PC-3 (cell line): Measurements from ENCODE around the gene ZNF407. TPM values are rescaled to one million over a fixed set of nuclear protein-coding genes. Genes with fewer than 3 reads are reported as not detected.

Experiments used
- ATAC-seq: fragments of 200-7000 bp; cut with Tn5 transposase; 2 replicates; pipeline ENCODE4 v1.9.1; 2020; ENCODE audit warnings: mild to moderate bottlenecking, moderate library complexity
- BruUV-seq: library from RNA; stranded (reverse); fragments of 400-500 nt; replicated peaks from 2 replicates; lab custom pipeline; 2021; lab: Mats Ljungman, UMichigan
- CTCF ChIA-PET: fragments of 300-600 bp; sonication (Branson Sonifier 250); formaldehyde crosslinking; loops from one replicate; lab custom pipeline; 2022; ENCODE audit warnings: antibody characterized with exemption; lab: Charles Lee
- POLR2A ChIA-PET: fragments of 300-600 bp; sonication (Branson Sonifier 250); formaldehyde crosslinking; loops from one replicate; lab custom pipeline; 2022; ENCODE audit warnings: antibody characterized with exemption; ENCODE audit not compliant: unreplicated experiment; lab: Charles Lee
- DNase-seq: peaks from one replicate; pipeline ENCODE4 v3.0.0-alpha.2; 2015
- H2AFZ ChIP-seq: fragments of 300-600 bp; sonication (generic); 2 replicates; pipeline ENCODE4 v1.6.0; 2016; ENCODE audit warnings: antibody characterized with exemption, low read length
- H3F3A ChIP-seq: fragments of 300-600 bp; sonication (generic); one replicate; pipeline ENCODE4 v1.6.0; 2017; ENCODE audit warnings: antibody characterized with exemption, low read length, control low read depth, mild to moderate bottlenecking; ENCODE audit not compliant: unreplicated experiment
- H3K27ac ChIP-seq: fragments of 300-600 bp; sonication (generic); 2 replicates; pipeline ENCODE4 v1.5.1; 2016; ENCODE audit warnings: mild to moderate bottlenecking, low read length
- H3K27me3 ChIP-seq: fragments of 300-600 bp; sonication (generic); 2 replicates; pipeline ENCODE4 v1.6.1; 2016; ENCODE audit warnings: low read length, mixed read lengths
- H3K36me3 ChIP-seq: fragments of 300-600 bp; sonication (generic); 2 replicates; pipeline ENCODE4 v1.6.1; 2016; ENCODE audit warnings: low read depth, mixed run types, low read length, mixed read lengths
- H3K4me1 ChIP-seq: fragments of 300-600 bp; sonication (generic); 2 replicates; pipeline ENCODE4 v1.5.1; 2016; ENCODE audit warnings: low read length; ENCODE audit not compliant: insufficient read depth
- H3K4me2 ChIP-seq: fragments of 300-600 bp; sonication (generic); 2 replicates; pipeline ENCODE4 v1.6.0; 2016; ENCODE audit warnings: low read length
- H3K4me3 ChIP-seq: fragments of 300-600 bp; sonication (generic); 2 replicates; pipeline ENCODE4 v1.5.1; 2016; ENCODE audit warnings: mild to moderate bottlenecking, low read length, mixed read lengths
- H3K79me2 ChIP-seq: fragments of 300-600 bp; sonication (generic); 2 replicates; pipeline ENCODE4 v1.6.1; 2017; ENCODE audit warnings: low read length, mixed read lengths
- H3K9ac ChIP-seq: fragments of 300-600 bp; sonication (generic); 2 replicates; pipeline ENCODE4 v1.6.0; 2016; ENCODE audit warnings: mild to moderate bottlenecking, low read length
- H3K9me2 ChIP-seq: fragments of 300-600 bp; sonication (generic); replicated peaks from 2 replicates; pipeline ENCODE4 v1.6.1; 2016; ENCODE audit warnings: mixed run types, low read length, mixed read lengths
- H3K9me3 ChIP-seq: fragments of 300-600 bp; sonication (generic); 2 replicates; pipeline ENCODE4 v1.6.1; 2016; ENCODE audit warnings: low read length, mixed read lengths
- H4K20me1 ChIP-seq: fragments of 300-600 bp; sonication (generic); 2 replicates; pipeline ENCODE4 v1.6.1; 2016; ENCODE audit warnings: low read length, mixed read lengths
- CTCF ChIP-seq: fragments of 300-600 bp; sonication (generic); conservative IDR thresholded peaks from 2 replicates; pipeline ENCODE4 v1.5.1; 2017; ENCODE audit warnings: antibody characterized with exemption, low read depth, mild to moderate bottlenecking, low read length
- EZH2 ChIP-seq: fragments of 300-600 bp; sonication (generic); IDR thresholded peaks from one replicate; pipeline ENCODE4 v1.6.1; 2017; ENCODE audit warnings: antibody characterized with exemption, mild to moderate bottlenecking, low read length; ENCODE audit not compliant: unreplicated experiment
- EZH2phosphoT487 ChIP-seq: fragments of 300-600 bp; sonication (generic); IDR thresholded peaks from 2 replicates; pipeline ENCODE4 v1.6.1; 2018; ENCODE audit warnings: mild to moderate bottlenecking, antibody characterized with exemption, low read length, borderline replicate concordance
- intact Hi-C: fragments of 100-400 bp; cut with micrococcal nuclease; formaldehyde crosslinking; loops from 2 replicates; pipeline ENCODE4 v1.9.0; 2023
- total RNA-seq: library from RNA; depleted of rRNA; stranded (reverse); fragments of >200 nt; gene quantifications from 2 replicates; pipeline ENCODE4 v1.2.3, GENCODE V29; 2014

Gene ZNF407
- total RNA-seq, 1 experiment from 2014 or later, result 9.3 TPM

GRCh38 chr18:75104483-75104882 is 506.8 kb downstream of the ZNF407 start:
- no peak overlapping the region for H3K4me2 ChIP-seq

GRCh38 chr18:75105551-75106254 is 508.0 kb downstream of the ZNF407 start:
- Histone ChIP-seq H3K27me3 (peaks cover 22% of the 10 kb centered on the region), H3K4me2 (no peak overlapping the region), H2AFZ (no peak overlapping the region), H3K9ac (no peak overlapping the region), H3F3A (no peaks in the 10 kb centered on the region), H3K9me2 (no peaks in the 10 kb centered on the region), H3K79me2 (no peaks in the 10 kb centered on the region), H3K4me3 (no peak overlapping the region), H3K4me1 (no peaks in the 10 kb centered on the region), H3K36me3 (no peaks in the 10 kb centered on the region), H4K20me1 (no peaks in the 10 kb centered on the region), H3K27ac (no peak overlapping the region), H3K9me3 (no peaks in the 10 kb centered on the region)
- ChIA-PET CTCF (no interaction called here), POLR2A (no interaction called here)
- ATAC-seq (no peak), DNase-seq (no peak)
- intact Hi-C loops, result no loop called here
- no TSS peak for BruUV-seq
- TF ChIP-seq EZH2 (no peak), CTCF (no peak), EZH2phosphoT487 (no peak)

More at GRCh38 chr18:75104483-75104882, 506.8 kb downstream of the ZNF407 start:
- Histone ChIP-seq H3K9me3 (no peaks in the 10 kb centered on the region), H3K4me1 (no peaks in the 10 kb centered on the region), H2AFZ (no peak overlapping the region), H3K4me3 (no peak overlapping the region), H3K9ac (no peak overlapping the region), H3K36me3 (no peaks in the 10 kb centered on the region), H3K79me2 (no peaks in the 10 kb centered on the region), H3K27ac (no peak overlapping the region), H3F3A (no peaks in the 10 kb centered on the region), H4K20me1 (no peaks in the 10 kb centered on the region), H3K9me2 (no peaks in the 10 kb centered on the region), H3K27me3 (peaks cover 19% of the 10 kb centered on the region)
- DNase-seq, result no peak
- BruUV-seq, result no TSS peak
- ChIA-PET CTCF (no interaction called here), POLR2A (no interaction called here)
- no peak for ATAC-seq
- intact Hi-C loops, result no loop called here
- TF ChIP-seq CTCF (no peak), EZH2phosphoT487 (no peak), EZH2 (no peak)

DNA sequence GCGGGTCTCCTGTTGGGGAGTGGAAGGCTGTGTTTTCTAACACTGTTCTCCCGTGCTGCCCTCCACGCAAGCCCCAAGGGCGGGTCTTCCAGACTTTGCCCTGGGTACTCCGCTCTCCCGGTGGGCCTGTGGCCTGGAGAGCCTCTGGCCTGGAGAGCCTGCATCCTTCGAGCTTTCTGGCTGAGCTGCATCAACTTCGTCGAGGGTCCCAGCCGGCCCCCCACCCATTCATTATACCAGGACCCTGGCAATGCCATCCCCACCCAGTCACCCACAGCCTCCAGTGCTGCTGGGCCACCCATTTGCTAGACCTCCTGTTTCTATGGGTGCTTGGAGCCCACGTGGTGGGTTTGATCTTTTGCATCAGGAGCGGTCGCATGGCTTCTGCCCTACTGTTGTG is 509.1 kb downstream of the ZNF407 start:
- CTCF ChIA-PET, result no interaction called here

More for the DNA sequence above, 509.1 kb downstream of the ZNF407 start:
- Histone ChIP-seq H3K27ac (no peak overlapping the region), H2AFZ (no peak overlapping the region), H3K4me2 (no peak overlapping the region), H3K9ac (no peak overlapping the region), H3K27me3 (peaks cover 22% of the 10 kb centered on the region), H3K79me2 (no peaks in the 10 kb centered on the region), H3K36me3 (no peaks in the 10 kb centered on the region), H4K20me1 (no peaks in the 10 kb centered on the region), H3K4me3 (no peak overlapping the region), H3K4me1 (peaks cover 4% of the 10 kb centered on the region; the same call in 1 of the 2 replicates), H3K9me3 (no peaks in the 10 kb centered on the region), H3F3A (no peaks in the 10 kb centered on the region), H3K9me2 (no peaks in the 10 kb centered on the region)
- ATAC-seq, result no peak
- BruUV-seq, result no TSS peak
- intact Hi-C loops, result no loop called here
- no peak for TF ChIP-seq EZH2
- TF ChIP-seq CTCF, result no peak
- TF ChIP-seq EZH2phosphoT487, result no peak
- DNase-seq, result no peak
- POLR2A ChIA-PET, result no interaction called here
